ENCODE results near the gene CD300C. TPM values are rescaled to one million over a fixed set of nuclear protein-coding genes. Genes with fewer than 3 reads are reported as not detected.

Gene CD300C
- total RNA-seq = not detected in 2 replicates
- long read RNA-seq = 0 reads

GRCh38 chr17:74545843-74546230 lies at the start of gene CD300C:
Gene CD300C (minus strand): TSS chr17:74546115. CDS start chr17:74545782, 333 bp downstream.
- DNase-seq (ENCODE audit: low read depth, low spot score) = no peak
- Mint-ChIP-seq H3K36me3 (ENCODE audit: low read depth) (no peaks in the 10 kb centered on the region), H3K27me3 (ENCODE audit: low read depth) (peaks cover 2% of the 10 kb centered on the region), H3K9me3 (no peaks in the 10 kb centered on the region), H3K27ac (ENCODE audit: unreplicated experiment) (no peak within 1 kb of the TSS), H3K4me1 (peaks cover 10% of the 10 kb centered on the region), H3K4me3 (no peak within 1 kb of the TSS)
- TF ChIP-seq CTCF (conservative IDR thresholded peaks at IDR 0.05) = no peak

GRCh38 chr17:74595037-74595750 lies 49.3 kb upstream of the CD300C start:
- no peak for TF ChIP-seq CTCF (conservative IDR thresholded peaks at IDR 0.05)
- Mint-ChIP-seq H3K4me3 (no peak overlapping the region), H3K27me3 (ENCODE audit: low read depth) (peaks cover 69% of the 10 kb centered on the region), H3K9me3 (no peaks in the 10 kb centered on the region), H3K4me1 (no peaks in the 10 kb centered on the region), H3K27ac (ENCODE audit: unreplicated experiment) (no peak overlapping the region), H3K36me3 (ENCODE audit: low read depth) (no peaks in the 10 kb centered on the region)
- no peak for DNase-seq (ENCODE audit: low read depth, low spot score)

GRCh38 chr17:74592087-74592990 lies 46.4 kb upstream of the CD300C start, which contains the start of gene CD300LD:
Gene CD300LD (minus strand): TSS chr17:74592283. CDS start chr17:74592202, 81 bp downstream.
- no peak within 1 kb of the TSS for H3K27ac Mint-ChIP-seq (ENCODE audit: unreplicated experiment)
- H3K4me3 Mint-ChIP-seq = no peak within 1 kb of the TSS
- no peaks in the 10 kb centered on the region for H3K36me3 Mint-ChIP-seq (ENCODE audit: low read depth)
- no peak for DNase-seq (ENCODE audit: low read depth, low spot score)
- no peaks in the 10 kb centered on the region for H3K4me1 Mint-ChIP-seq
- TF ChIP-seq CTCF (conservative IDR thresholded peaks at IDR 0.05) = no peak
- peaks cover 47% of the 10 kb centered on the region for H3K27me3 Mint-ChIP-seq (ENCODE audit: low read depth)
- no peaks in the 10 kb centered on the region for H3K9me3 Mint-ChIP-seq

GRCh38 chr17:74591503-74591902 lies 45.6 kb upstream of the CD300C start:
- H3K27ac Mint-ChIP-seq (ENCODE audit: unreplicated experiment) = no peak overlapping the region
- DNase-seq (ENCODE audit: low read depth, low spot score) = no peak
- H3K9me3 Mint-ChIP-seq = no peaks in the 10 kb centered on the region
- H3K27me3 Mint-ChIP-seq (ENCODE audit: low read depth) = peaks cover 40% of the 10 kb centered on the region
- H3K4me3 Mint-ChIP-seq = no peak overlapping the region
- no peaks in the 10 kb centered on the region for H3K36me3 Mint-ChIP-seq (ENCODE audit: low read depth)
- no peaks in the 10 kb centered on the region for H3K4me1 Mint-ChIP-seq
- TF ChIP-seq CTCF (conservative IDR thresholded peaks at IDR 0.05) = no peak

- no peak overlapping the region for H3K27ac Mint-ChIP-seq (ENCODE audit: unreplicated experiment)
- H3K4me3 Mint-ChIP-seq = no peak overlapping the region
These were observed 39.8 kb upstream of the CD300C start for GRCh38 chr17:74585711-74586110.

More at GRCh38 chr17:74585711-74586110, 39.8 kb upstream of the CD300C start:
- DNase-seq (ENCODE audit: low read depth, low spot score) = no peak
- Mint-ChIP-seq H3K36me3 (ENCODE audit: low read depth) (peaks cover 6% of the 10 kb centered on the region), H3K9me3 (peaks cover 7% of the 10 kb centered on the region), H3K27me3 (ENCODE audit: low read depth) (peaks cover 12% of the 10 kb centered on the region), H3K4me1 (peaks cover 18% of the 10 kb centered on the region)
- no peak for TF ChIP-seq CTCF (conservative IDR thresholded peaks at IDR 0.05)
